Adrenal gland (tissue), 12 donors: ENCODE results near the gene SNRK. TPM values are rescaled to one million over a fixed set of nuclear protein-coding genes. Genes with fewer than 3 reads are reported as not detected.

ENCODE experiments used
- DNase-seq, 7 donors: peaks; one replicate each; pipeline ENCODE4 v3.0.0-alpha.2; 2019 to 2020
- H3K27ac ChIP-seq, 5 donors: fragments of 200-600 bp; sonication (generic) in 4 of 5; 1 replicate in 3 of 5; 2 replicates in 2 of 5; pipeline versions ENCODE4 v1.5.1 to v1.8.0; 2016 to 2020; ENCODE audit warnings: mild to moderate bottlenecking in 1 of 5
- H3K27me3 ChIP-seq: fragments of 200-600 bp; 2 replicates; pipeline ENCODE4 v1.8.0; 2021
- H3K36me3 ChIP-seq, 2 donors: fragments of 200-600 bp; replicated peaks in 1 of 2; 1 replicate in 1 of 2; 2 replicates in 1 of 2; pipeline versions ENCODE4 v1.5.1 to v1.8.0; 2018 to 2022
- H3K4me1 ChIP-seq, 2 donors: fragments of 200-600 bp; replicated peaks in 1 of 2; 1 replicate in 1 of 2; 2 replicates in 1 of 2; pipeline versions ENCODE4 v1.5.1 to v1.8.0; 2018 to 2021
- H3K4me3 ChIP-seq, 4 donors: fragments of 200-600 bp; sonication (generic) in 3 of 4; one replicate each; pipeline ENCODE4 v1.5.1; 2016 to 2018
- H3K9me3 ChIP-seq, 3 donors: fragments of 200-600 bp; sonication (generic) in 1 of 3; replicated peaks in 1 of 3; 1 replicate in 2 of 3; 2 replicates in 1 of 3; pipeline versions ENCODE4 v1.5.1 to v1.8.0; 2016 to 2021
- POLR2A ChIP-seq, 2 donors: fragments of 450-650 bp; IDR thresholded peaks; one replicate each; pipeline ENCODE4 v1.6.1; 2017; ENCODE audit warnings: antibody characterized with exemption in 2 of 2, mild to moderate bottlenecking in 2 of 2, moderate library complexity in 1 of 2
- WGBS, 4 donors: extraction: QIAGEN DNeasy Blood & Tissue Kit in 2 of 4; methylation state at CpG; one replicate each; pipeline versions ENCODE4 v1.1.5 to v1.1.7; 2013 to 2017; 5-methylcytosine and 5-hydroxymethylcytosine counted together
- intact Hi-C, 2 donors: fragments of 100-400 bp; cut with DNase I; formaldehyde crosslinking; loops; one replicate each; pipeline versions ENCODE4 v1.14.1 to v1.15.0; 2022 to 2023
- polyA plus RNA-seq, 3 donors: library from polyadenylated mRNA; stranded (reverse); fragments of 200-250 nt in 2 of 3; fragments of 350-450 nt in 1 of 3; fragmentation: Illumina TruSeq in 1 of 3; extraction: RNeasy Lipid Tissue Mini Kit (QIAGEN cat#74804) in 1 of 3; gene quantifications; one replicate each; pipeline ENCODE4 v1.2.3, GENCODE V29; 2013 to 2014
- total RNA-seq, 9 donors: library from RNA; depleted of rRNA in 4 of 9; stranded (reverse); fragments of >200 nt in 4 of 9; fragments of 120-200 nt in 1 of 9; fragmentation: NEBNext Ultra II Directional in 1 of 9; extraction: Animal tissue kit (Norgen Biotek cat#: 25700) in 1 of 9; gene quantifications; one replicate each; pipeline versions ENCODE4 v1.1.0 to v1.2.4, GENCODE V29; 2013 to 2023
- TF ChIP-seq, protein P1 (sequence below), 6 experiments: fragments of 450-650 bp in 4 of 6; fragments of 200-600 bp in 2 of 6; sonication (generic) in 1 of 6; IDR thresholded peaks; 1 replicate in 5 of 6; 2 replicates in 1 of 6; pipeline versions ENCODE4 v1.5.1 to v1.8.0; 2016 to 2021; ENCODE audit warnings: antibody characterized with exemption in 6 of 6, mild to moderate bottlenecking in 2 of 6, moderate library complexity in 1 of 6
- donor health status: healthy with polysubstance abuse.
- donor health status: Bipolar disorder and iron deficiency.
- donor health status: DM: yes; HTN: yes; CAD: no.
- donor health status: DM: no; HTN: no; CAD: no.
- donor health status: DM: no; HTN: no; CAD: no.
- donor health status: DM: yes; HTN: yes; CAD: no.

SNRK gene
- total and polyA plus RNA-seq, 12 donors, result 8.1 to 36.4 (median 23.0) TPM

DNA sequence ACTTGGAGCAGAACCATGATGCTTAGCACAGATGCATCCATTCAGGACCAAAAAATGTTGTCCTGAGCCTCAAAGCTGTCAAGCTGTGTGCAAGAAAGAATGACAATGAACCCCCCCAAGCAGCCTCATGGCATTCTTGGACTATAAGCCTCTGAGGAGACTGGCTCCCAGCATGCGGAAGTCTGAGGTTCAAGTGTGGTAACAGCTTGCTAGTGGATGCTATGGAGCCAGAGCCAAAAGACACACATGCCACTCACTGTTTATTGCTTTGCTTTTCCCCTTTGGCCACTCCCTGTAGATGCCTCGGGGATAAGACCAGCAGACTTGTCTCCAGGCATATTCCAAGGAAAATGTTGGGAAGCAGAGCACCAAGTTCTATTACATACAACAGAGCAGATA, 38.2 kb upstream of the SNRK start:
- Histone ChIP-seq H3K9me3 (no peaks in the 10 kb centered on the region), H3K4me3 (no peak overlapping the region), H3K4me1 (peaks cover 0 to 7% of the 10 kb centered on the region in 2 donors), H3K36me3 (no peaks in the 10 kb centered on the region), H3K27ac (peak overlapping the region in 1 of 5 donors; percentile 14), H3K27me3 (no peaks in the 10 kb centered on the region)
- WGBS, 4 donors, result 44 to 70% (median 59%) methylated on average over 2 of the region's 2 CpGs
- TF ChIP-seq POLR2A (IDR thresholded peaks at IDR 0.05), result no peak
- TF ChIP-seq, protein P1, sequence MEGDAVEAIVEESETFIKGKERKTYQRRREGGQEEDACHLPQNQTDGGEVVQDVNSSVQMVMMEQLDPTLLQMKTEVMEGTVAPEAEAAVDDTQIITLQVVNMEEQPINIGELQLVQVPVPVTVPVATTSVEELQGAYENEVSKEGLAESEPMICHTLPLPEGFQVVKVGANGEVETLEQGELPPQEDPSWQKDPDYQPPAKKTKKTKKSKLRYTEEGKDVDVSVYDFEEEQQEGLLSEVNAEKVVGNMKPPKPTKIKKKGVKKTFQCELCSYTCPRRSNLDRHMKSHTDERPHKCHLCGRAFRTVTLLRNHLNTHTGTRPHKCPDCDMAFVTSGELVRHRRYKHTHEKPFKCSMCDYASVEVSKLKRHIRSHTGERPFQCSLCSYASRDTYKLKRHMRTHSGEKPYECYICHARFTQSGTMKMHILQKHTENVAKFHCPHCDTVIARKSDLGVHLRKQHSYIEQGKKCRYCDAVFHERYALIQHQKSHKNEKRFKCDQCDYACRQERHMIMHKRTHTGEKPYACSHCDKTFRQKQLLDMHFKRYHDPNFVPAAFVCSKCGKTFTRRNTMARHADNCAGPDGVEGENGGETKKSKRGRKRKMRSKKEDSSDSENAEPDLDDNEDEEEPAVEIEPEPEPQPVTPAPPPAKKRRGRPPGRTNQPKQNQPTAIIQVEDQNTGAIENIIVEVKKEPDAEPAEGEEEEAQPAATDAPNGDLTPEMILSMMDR (IDR thresholded peaks at IDR 0.05), result no peak
- intact Hi-C loops, result no loop called here
- DNase-seq, result no peak

DNA sequence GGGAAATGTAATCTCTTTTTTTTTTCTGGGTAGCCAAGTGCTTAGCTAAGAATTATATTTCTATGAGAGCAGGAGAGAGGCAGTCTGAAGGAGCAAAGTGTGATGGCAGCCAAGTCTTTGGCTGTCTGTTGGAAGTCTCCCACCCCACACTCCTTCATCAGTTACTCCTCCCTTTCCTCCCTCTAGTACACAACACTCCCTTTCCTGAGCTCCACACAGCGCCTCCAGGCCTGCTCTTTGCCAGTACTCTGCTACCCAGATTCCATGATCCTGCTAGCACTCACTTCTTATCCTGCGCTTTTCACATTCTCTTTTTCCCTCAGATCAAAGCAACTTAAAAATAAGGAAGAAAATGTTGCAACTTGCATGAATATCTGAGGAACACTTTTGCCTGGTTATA, 37.4 kb upstream of the SNRK start:
- H3K27ac ChIP-seq, result peak overlapping the region in 1 of 5 donors; percentile 27
- H3K36me3 ChIP-seq, result no peaks in the 10 kb centered on the region
- H3K4me3 ChIP-seq, result no peak overlapping the region
- intact Hi-C loops, result no loop called here
- DNase-seq, result no peak
- H3K9me3 ChIP-seq, result no peaks in the 10 kb centered on the region
- 73 to 100% (median 88%) methylated on average over 2 of the region's 2 CpGs for WGBS, 4 donors
- peaks cover 0 to 7% of the 10 kb centered on the region in 2 donors for H3K4me1 ChIP-seq
- no peak for TF ChIP-seq POLR2A (IDR thresholded peaks at IDR 0.05)
- TF ChIP-seq, protein P1 (IDR thresholded peaks at IDR 0.05), result no peak
- H3K27me3 ChIP-seq, result no peaks in the 10 kb centered on the region

DNA sequence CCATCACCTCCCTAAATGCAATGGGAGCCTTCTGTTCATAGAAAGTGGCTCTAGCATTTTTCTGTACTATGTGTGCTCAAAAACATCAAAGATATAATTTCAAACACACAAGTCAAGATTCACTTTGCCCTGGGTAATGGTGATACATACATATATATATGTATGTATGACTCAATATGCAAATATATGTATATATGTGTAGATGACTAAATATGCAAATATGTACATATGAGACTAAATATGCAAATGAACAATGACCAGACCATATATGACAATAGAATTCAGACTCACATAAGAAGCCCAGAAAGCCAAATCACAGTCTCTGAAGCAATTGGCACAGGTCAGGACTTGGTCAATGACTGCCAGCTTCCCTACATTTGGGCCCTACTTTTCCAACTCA, 36.9 kb upstream of the SNRK start:
- Histone ChIP-seq H3K27me3 (no peaks in the 10 kb centered on the region), H3K4me3 (no peak overlapping the region), H3K4me1 (peaks cover 0 to 7% of the 10 kb centered on the region in 2 donors), H3K27ac (no peak overlapping the region), H3K36me3 (no peaks in the 10 kb centered on the region), H3K9me3 (no peaks in the 10 kb centered on the region)
- DNase-seq, result no peak
- intact Hi-C loops, result no loop called here
- TF ChIP-seq, protein P1 (IDR thresholded peaks at IDR 0.05), result no peak
- no peak for TF ChIP-seq POLR2A (IDR thresholded peaks at IDR 0.05)

GRCh38 chr3:43253294-43253693, 33.0 kb upstream of the SNRK start:
- TF ChIP-seq, protein P1 (IDR thresholded peaks at IDR 0.05), result no peak
- no peak for TF ChIP-seq POLR2A (IDR thresholded peaks at IDR 0.05)
- intact Hi-C loops, result no loop called here
- H3K4me3 ChIP-seq, result no peak overlapping the region
- H3K9me3 ChIP-seq, result no peaks in the 10 kb centered on the region
- no peaks in the 10 kb centered on the region for H3K27me3 ChIP-seq
- H3K36me3 ChIP-seq, result no peaks in the 10 kb centered on the region
- no peak for DNase-seq
- 82 to 92% (median 87%) methylated on average over 4 of the region's 4 CpGs for WGBS, 4 donors
- H3K4me1 ChIP-seq, result no peaks in the 10 kb centered on the region
- no peak overlapping the region for H3K27ac ChIP-seq
